Measurements from ENCODE around the gene EPHA2. TPM values are rescaled to one million over a fixed set of nuclear protein-coding genes. Genes with fewer than 3 reads are reported as not detected.

The EPHA2 gene
- total RNA-seq = 10 to 100 TPM; 21.3 to 35.6 TPM
- 10 to 100 TPM; 17.5 to 19.8 TPM for polyA plus RNA-seq
- long read RNA-seq, donor 1, partial matches to known transcripts = 23 of 24 reads
- long read RNA-seq, donor 1, other reads (novel, unspliced or antisense) = 0 of 24 reads
- long read RNA-seq, donor 2 = 0 reads
- long read RNA-seq, donor 3 = 0 reads
- long read RNA-seq, donor 4, partial matches to known transcripts = 5 of 5 reads
- long read RNA-seq, donor 4, other reads (novel, unspliced or antisense) = 0 of 5 reads
- long read RNA-seq, donor 5, partial matches to known transcripts = 0 of 4 reads
- long read RNA-seq, donor 5, other reads (novel, unspliced or antisense) = 0 of 4 reads

DNA sequence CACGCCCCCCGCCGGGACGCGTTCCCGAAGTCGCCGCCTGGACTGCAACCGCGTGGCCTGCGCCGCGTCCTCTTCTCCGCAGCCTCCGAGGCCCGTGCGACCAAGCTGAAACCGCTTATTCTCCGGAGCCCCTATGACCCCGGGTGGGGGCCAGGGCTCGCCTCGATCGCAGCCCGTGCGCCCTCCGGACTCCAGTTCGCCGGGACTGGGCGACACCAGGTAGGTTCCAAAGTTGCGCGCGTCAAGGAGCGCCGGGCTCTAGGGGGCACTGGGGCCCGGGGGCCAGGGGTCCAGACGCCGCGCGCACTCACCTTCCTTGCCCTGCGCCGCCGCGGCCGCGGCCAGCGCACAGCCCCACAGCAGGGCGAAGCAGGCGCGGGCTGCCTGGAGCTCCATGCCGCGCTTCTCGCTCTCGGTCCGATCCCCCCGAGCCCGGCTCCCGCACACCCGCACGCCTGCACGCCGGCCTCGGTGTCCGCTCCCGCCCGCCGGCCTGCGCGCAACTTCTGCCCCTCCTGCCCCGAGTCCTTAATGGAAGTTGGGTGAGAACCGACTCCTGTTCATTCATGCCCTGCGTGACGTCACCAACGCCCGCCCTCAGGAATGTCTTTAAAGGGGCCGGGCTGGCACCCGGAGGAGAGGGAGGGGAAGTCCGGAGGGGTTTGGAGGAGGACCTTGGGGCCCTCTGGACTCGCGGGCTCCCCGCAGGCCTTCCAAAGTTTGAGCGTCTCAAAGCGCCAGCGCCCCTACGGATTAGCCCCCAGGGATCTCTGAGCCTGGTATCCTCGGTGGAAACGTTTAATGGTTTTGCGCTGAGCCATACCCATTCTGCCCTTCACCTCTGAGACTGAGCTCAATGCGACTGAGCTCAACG, at the start of gene EPHA2:
Gene EPHA2, minus strand, starts transcription at position 533 of the 874 bp plus-strand sequence. Its CDS starts 137 bp downstream, at position 396.
- ATAC-seq (ENCODE audit: insufficient read depth, low FRiP score) (peak; percentile 55), DNase-seq (peak; percentile 93 to 96 (median 95))
- Histone ChIP-seq H3K4me3 (peak within 1 kb of the TSS; percentile 76), H3K36me3 (ENCODE audit: control insufficient read depth in 4 of 4, insufficient read depth in 4 of 4, low read length in 4 of 4) (peaks cover 0 to under 1% (median 0%) of the 10 kb centered on the region in 4 donors), H3K9ac (ENCODE audit: insufficient read depth in 1 of 2, low read length in 2 of 2) (peak within 1 kb of the TSS; percentile 57 to 70), H3K9me3 (ENCODE audit: control insufficient read depth in 4 of 4, insufficient read depth in 3 of 4, low read length in 3 of 4) (no peaks in the 10 kb centered on the region), H3K27me3 (ENCODE audit: control insufficient read depth in 3 of 3, insufficient read depth in 3 of 3, low read length in 2 of 3) (peaks cover 0 to 11% (median 2%) of the 10 kb centered on the region in 3 donors), H3K27ac (ENCODE audit: low read depth in 1 of 2, low read length in 1 of 2) (peak within 1 kb of the TSS; percentile 94 to 96), H3K4me1 (ENCODE audit: control insufficient read depth in 5 of 5, insufficient read depth in 5 of 5, low read length in 5 of 5) (peaks cover 0 to 30% (median 22%) of the 10 kb centered on the region in 5 donors)
- TF ChIP-seq, protein P1, sequence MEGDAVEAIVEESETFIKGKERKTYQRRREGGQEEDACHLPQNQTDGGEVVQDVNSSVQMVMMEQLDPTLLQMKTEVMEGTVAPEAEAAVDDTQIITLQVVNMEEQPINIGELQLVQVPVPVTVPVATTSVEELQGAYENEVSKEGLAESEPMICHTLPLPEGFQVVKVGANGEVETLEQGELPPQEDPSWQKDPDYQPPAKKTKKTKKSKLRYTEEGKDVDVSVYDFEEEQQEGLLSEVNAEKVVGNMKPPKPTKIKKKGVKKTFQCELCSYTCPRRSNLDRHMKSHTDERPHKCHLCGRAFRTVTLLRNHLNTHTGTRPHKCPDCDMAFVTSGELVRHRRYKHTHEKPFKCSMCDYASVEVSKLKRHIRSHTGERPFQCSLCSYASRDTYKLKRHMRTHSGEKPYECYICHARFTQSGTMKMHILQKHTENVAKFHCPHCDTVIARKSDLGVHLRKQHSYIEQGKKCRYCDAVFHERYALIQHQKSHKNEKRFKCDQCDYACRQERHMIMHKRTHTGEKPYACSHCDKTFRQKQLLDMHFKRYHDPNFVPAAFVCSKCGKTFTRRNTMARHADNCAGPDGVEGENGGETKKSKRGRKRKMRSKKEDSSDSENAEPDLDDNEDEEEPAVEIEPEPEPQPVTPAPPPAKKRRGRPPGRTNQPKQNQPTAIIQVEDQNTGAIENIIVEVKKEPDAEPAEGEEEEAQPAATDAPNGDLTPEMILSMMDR (IDR thresholded peaks at IDR 0.05; ENCODE audit: control extremely low read depth, extremely low read depth) = no peak
- 3 to 4% methylated on average over 68 to 89 of the region's 89 CpGs for WGBS, 2 donors

DNA sequence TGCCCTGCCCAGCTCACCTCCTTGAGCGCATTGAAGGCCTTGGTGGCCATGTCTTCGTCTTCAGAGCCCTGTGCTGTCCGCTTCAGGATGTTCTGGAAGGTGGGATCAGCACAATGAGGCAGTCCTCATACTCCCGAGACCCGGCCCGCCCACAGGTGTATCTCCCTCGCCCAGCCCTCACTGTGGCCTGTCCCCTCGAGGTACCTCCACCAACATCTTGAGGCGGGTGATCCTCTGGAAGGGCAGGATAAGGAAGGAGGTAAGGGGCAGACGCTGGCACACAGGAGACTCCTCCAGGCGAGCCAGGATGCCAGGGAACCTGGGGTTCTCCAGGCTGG, 49.4 kb upstream of the EPHA2 start:
- 95 to 96% methylated on average over 11 of the region's 11 CpGs for WGBS, 2 donors
- no peak for ATAC-seq (ENCODE audit: insufficient read depth, low FRiP score)
- peaks cover 0 to 9% (median 1%) of the 10 kb centered on the region in 4 donors for H3K36me3 ChIP-seq (ENCODE audit: control insufficient read depth in 4 of 4, insufficient read depth in 4 of 4, low read length in 4 of 4)

DNA sequence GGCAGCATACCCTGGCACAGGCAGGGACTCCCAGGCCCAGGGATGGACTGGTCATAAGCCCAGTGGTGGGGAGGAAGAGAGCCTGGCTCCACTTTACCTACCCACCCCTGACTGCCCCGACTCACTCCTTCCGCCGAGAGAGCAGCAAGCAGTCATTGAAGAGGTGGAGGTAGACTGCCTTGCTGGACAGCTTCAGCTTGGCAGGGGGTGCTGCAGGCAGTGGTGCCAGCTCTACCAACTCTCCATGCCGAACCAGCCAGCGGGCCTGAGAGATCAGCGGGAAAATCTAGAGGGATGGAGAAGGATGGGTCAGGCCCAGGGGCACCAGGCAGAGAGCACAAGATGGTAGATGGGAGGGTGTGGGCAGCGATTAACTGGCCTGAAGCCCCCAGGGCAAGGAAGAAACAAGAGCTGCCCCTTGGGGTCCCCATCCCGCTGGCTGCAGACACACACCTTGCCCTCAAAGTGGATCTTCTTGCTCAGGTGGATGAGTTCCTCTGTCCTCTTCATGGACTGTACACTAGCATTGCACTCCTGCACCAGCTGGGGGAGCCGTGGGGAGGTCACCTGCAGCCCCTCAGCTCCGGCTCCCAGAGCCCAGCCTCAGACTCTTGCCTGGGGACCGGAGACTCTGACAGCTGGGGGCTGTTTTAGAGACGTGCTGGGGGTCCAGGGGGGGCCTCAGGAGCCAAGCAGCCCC, 48.9 kb upstream of the EPHA2 start:
- Histone ChIP-seq H3K4me3 (no peak overlapping the region), H3K9me3 (ENCODE audit: control insufficient read depth in 4 of 4, insufficient read depth in 3 of 4, low read length in 3 of 4) (no peaks in the 10 kb centered on the region), H3K27ac (ENCODE audit: low read depth in 1 of 2, low read length in 1 of 2) (no peak overlapping the region), H3K27me3 (ENCODE audit: control insufficient read depth in 3 of 3, insufficient read depth in 3 of 3, low read length in 2 of 3) (no peaks in the 10 kb centered on the region), H3K9ac (ENCODE audit: insufficient read depth in 1 of 2, low read length in 2 of 2) (no peak overlapping the region), H3K36me3 (ENCODE audit: control insufficient read depth in 4 of 4, insufficient read depth in 4 of 4, low read length in 4 of 4) (peaks cover 0 to 9% (median 1%) of the 10 kb centered on the region in 4 donors), H3K4me1 (ENCODE audit: control insufficient read depth in 5 of 5, insufficient read depth in 5 of 5, low read length in 5 of 5) (peaks cover 0 to 20% (median 2%) of the 10 kb centered on the region in 5 donors)
- 83 to 85% methylated on average over 12 of the region's 12 CpGs for WGBS, 2 donors
- DNase-seq (no peak), ATAC-seq (ENCODE audit: insufficient read depth, low FRiP score) (no peak)
- TF ChIP-seq, protein P1 (IDR thresholded peaks at IDR 0.05; ENCODE audit: control extremely low read depth, extremely low read depth) = no peak

More for the DNA sequence above, 49.4 kb upstream of the EPHA2 start:
- Histone ChIP-seq H3K9ac (ENCODE audit: insufficient read depth in 1 of 2, low read length in 2 of 2) (no peak overlapping the region), H3K9me3 (ENCODE audit: control insufficient read depth in 4 of 4, insufficient read depth in 3 of 4, low read length in 3 of 4) (no peaks in the 10 kb centered on the region), H3K4me3 (no peak overlapping the region), H3K4me1 (ENCODE audit: control insufficient read depth in 5 of 5, insufficient read depth in 5 of 5, low read length in 5 of 5) (peaks cover 0 to 21% (median 2%) of the 10 kb centered on the region in 5 donors), H3K27me3 (ENCODE audit: control insufficient read depth in 3 of 3, insufficient read depth in 3 of 3, low read length in 2 of 3) (no peaks in the 10 kb centered on the region), H3K27ac (ENCODE audit: low read depth in 1 of 2, low read length in 1 of 2) (no peak overlapping the region)
- TF ChIP-seq, protein P1 (IDR thresholded peaks at IDR 0.05; ENCODE audit: control extremely low read depth, extremely low read depth) = no peak
- DNase-seq = no peak

Data from lung (tissue), 16 donors.